PC-3 (cell line): ENCODE measurements around the gene CRLF2.
"Not testable (repeated sequence)": the region's sequence is repeated elsewhere in the genome, so short reads cannot be mapped to it uniquely, and the experiment has no call there.

Experiments
- EZH2 ChIP-seq: fragments of 300-600 bp; sonication (generic); IDR thresholded peaks from one replicate; pipeline ENCODE4 v1.6.1; 2017; ENCODE audit warnings: antibody characterized with exemption, mild to moderate bottlenecking, low read length; ENCODE audit not compliant: unreplicated experiment
- EZH2phosphoT487 ChIP-seq: fragments of 300-600 bp; sonication (generic); IDR thresholded peaks from 2 replicates; pipeline ENCODE4 v1.6.1; 2018; ENCODE audit warnings: mild to moderate bottlenecking, antibody characterized with exemption, low read length, borderline replicate concordance
- TF ChIP-seq, protein P1 (sequence below): fragments of 300-600 bp; sonication (generic); conservative IDR thresholded peaks from 2 replicates; pipeline ENCODE4 v1.5.1; 2017; ENCODE audit warnings: antibody characterized with exemption, low read depth, mild to moderate bottlenecking, low read length

DNA sequence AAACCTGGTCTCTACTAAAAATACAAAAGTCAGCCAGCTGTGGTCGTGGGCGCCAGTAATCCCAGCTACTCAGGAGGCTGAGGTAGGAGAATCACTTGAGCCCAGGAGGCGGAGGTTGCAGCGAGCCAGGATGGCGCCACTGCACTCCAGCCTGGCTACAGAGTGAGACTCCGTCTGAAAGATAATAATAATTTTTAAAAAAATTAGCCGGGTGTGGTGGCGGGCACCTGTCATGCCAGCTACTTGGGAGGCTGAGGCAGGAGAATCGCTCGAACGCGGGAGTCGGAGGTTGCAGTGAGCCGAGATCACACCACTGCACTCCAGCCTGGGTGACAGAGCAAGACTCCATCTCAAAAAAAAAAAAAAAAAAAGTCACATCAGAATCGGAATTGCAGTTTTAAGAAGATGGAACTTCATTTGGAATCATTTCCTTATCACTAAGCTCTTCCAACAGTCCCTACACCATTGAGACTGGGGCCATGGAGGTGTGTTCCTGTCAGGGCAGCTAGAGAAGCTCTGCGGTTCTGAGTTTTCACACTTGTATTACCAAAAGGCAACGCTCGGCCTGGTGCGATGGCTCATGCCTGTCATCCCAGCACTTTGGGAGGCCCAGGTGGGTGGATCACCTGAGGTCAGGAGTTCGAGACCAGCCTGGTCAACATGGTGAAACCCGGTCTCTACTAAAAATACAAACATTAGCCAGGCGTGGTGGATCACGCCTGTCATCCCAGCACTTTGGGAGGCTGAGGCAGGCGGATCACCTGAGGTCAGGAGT, 55.6 kb downstream of the CRLF2 start:
- TF ChIP-seq, protein P1, sequence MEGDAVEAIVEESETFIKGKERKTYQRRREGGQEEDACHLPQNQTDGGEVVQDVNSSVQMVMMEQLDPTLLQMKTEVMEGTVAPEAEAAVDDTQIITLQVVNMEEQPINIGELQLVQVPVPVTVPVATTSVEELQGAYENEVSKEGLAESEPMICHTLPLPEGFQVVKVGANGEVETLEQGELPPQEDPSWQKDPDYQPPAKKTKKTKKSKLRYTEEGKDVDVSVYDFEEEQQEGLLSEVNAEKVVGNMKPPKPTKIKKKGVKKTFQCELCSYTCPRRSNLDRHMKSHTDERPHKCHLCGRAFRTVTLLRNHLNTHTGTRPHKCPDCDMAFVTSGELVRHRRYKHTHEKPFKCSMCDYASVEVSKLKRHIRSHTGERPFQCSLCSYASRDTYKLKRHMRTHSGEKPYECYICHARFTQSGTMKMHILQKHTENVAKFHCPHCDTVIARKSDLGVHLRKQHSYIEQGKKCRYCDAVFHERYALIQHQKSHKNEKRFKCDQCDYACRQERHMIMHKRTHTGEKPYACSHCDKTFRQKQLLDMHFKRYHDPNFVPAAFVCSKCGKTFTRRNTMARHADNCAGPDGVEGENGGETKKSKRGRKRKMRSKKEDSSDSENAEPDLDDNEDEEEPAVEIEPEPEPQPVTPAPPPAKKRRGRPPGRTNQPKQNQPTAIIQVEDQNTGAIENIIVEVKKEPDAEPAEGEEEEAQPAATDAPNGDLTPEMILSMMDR = not testable (repeated sequence)
- not testable (repeated sequence) for TF ChIP-seq EZH2, EZH2phosphoT487
